ENCODE results near the gene SORBS1. TPM values are rescaled to one million over a fixed set of nuclear protein-coding genes. Genes with fewer than 3 reads are reported as not detected.

The SORBS1 gene
- total and polyA plus RNA-seq, 2 of the 13 experiments (the other 11 are each of a cell fraction or from before 2014, with no cell fraction given), result 16.8 to 39.8 TPM

- peak; percentile 81 for TF ChIP-seq ZBTB37 (CRISPR knock-in tag; IDR thresholded peaks at IDR 0.05)
- TF ChIP-seq ZMYM3 (CRISPR knock-in tag; IDR thresholded peaks at IDR 0.05), result 0 out of 2 replicates have a peak, but pooled peaks have one; percentile 49
- TF ChIP-seq KDM4B (CRISPR knock-in tag; IDR thresholded peaks at IDR 0.05), result peak; percentile 61; the same call in 1 of the 2 replicates
- 0 out of 2 replicates have a peak, but pooled peaks have one; percentile 26 for TF ChIP-seq ZBTB43 (CRISPR knock-in tag; conservative IDR thresholded peaks at IDR 0.05)
- TF ChIP-seq LRRFIP1 (CRISPR knock-in tag; conservative IDR thresholded peaks at IDR 0.05), result no peak
- TF ChIP-seq MIXL1 (CRISPR knock-in tag; IDR thresholded peaks at IDR 0.05), result peak; percentile 73
- no peak for TF ChIP-seq SP140L (CRISPR knock-in tag; IDR thresholded peaks at IDR 0.05; ENCODE audit: borderline replicate concordance)
- TF ChIP-seq CENPBD1 (CRISPR knock-in tag; IDR thresholded peaks at IDR 0.05; ENCODE audit: borderline replicate concordance, low read depth), result no peak
- TF ChIP-seq FOXA1 (IDR thresholded peaks at IDR 0.05), result peak; percentile 84
- peak; percentile 97 for TF ChIP-seq FOXA1 (CRISPR knock-in tag; IDR thresholded peaks at IDR 0.05)
- TF ChIP-seq ZNF225 (CRISPR knock-in tag; IDR thresholded peaks at IDR 0.05), result no peak
- TF ChIP-seq ELF3 (CRISPR knock-in tag; IDR thresholded peaks at IDR 0.05), result peak; percentile 88; the same call in 1 of the 2 replicates
- peak; percentile 63 for TF ChIP-seq TEAD3 (CRISPR knock-in tag; optimal IDR thresholded peaks at IDR 0.05; ENCODE audit: borderline replicate concordance)
- no peak for TF ChIP-seq ATF1 (CRISPR knock-in tag; IDR thresholded peaks at IDR 0.05)
- peak; percentile 63 for TF ChIP-seq BCL6 (CRISPR knock-in tag; IDR thresholded peaks at IDR 0.05)
- TF ChIP-seq FOXJ3 (CRISPR knock-in tag; IDR thresholded peaks at IDR 0.05; ENCODE audit: borderline replicate concordance), result peak; percentile 75
- no peak for TF ChIP-seq NKX3-1 (CRISPR knock-in tag; IDR thresholded peaks at IDR 0.05)
- TF ChIP-seq TBX2 (CRISPR knock-in tag; IDR thresholded peaks at IDR 0.05; ENCODE audit: borderline replicate concordance), result peak; percentile 51; the same call in 1 of the 2 replicates
- TF ChIP-seq RXRB (CRISPR knock-in tag; IDR thresholded peaks at IDR 0.05; ENCODE audit: borderline replicate concordance), result peak; percentile 70; the same call in 1 of the 2 replicates
- TF ChIP-seq SSRP1 (CRISPR knock-in tag; IDR thresholded peaks at IDR 0.05), result peak; percentile 58; the same call in 1 of the 2 replicates
- 0 out of 2 replicates have a peak, but pooled peaks have one; percentile 37 for TF ChIP-seq MEF2D (CRISPR knock-in tag; IDR thresholded peaks at IDR 0.05)
- TF ChIP-seq ZBTB33 (CRISPR knock-in tag; IDR thresholded peaks at IDR 0.05), result peak; percentile 49; the same call in 1 of the 2 replicates
- 0 out of 2 replicates have a peak, but pooled peaks have one; percentile 48 for TF ChIP-seq ZBTB25 (CRISPR knock-in tag; IDR thresholded peaks at IDR 0.05)
- peak; percentile 66; the same call in 1 of the 2 replicates for TF ChIP-seq ZNF205 (CRISPR knock-in tag; IDR thresholded peaks at IDR 0.05)
Measured at GRCh38 chr10:95388539-95388938, 172.6 kb downstream of the SORBS1 start (continued).
